GM18951 (cell line): ENCODE measurements around the gene ADPRH.
"Not testable (repeated sequence)": the region's sequence is repeated elsewhere in the genome, so short reads cannot be mapped to it uniquely, and the experiment has no call there.

Experiments used
- POLR2A ChIP-seq: IDR thresholded peaks from 4 replicates; pipeline ENCODE4 v1.6.1; 2011; ENCODE audit warnings: mild to moderate bottlenecking; ENCODE audit not compliant: insufficient read length, insufficient read depth; ENCODE audit errors: extremely low read depth
- in situ Hi-C: fragments of 300-500 bp; cut with MboI; formaldehyde crosslinking; loops from one replicate; pipeline ENCODE4 v1.12.0; 2022; ENCODE audit warnings: low sequenced_read_pairs, mixed read lengths, inconsistent platforms; ENCODE audit not compliant: unreplicated experiment

The ADPRH gene

GRCh38 chr3:119579366-119580066, at the start of gene ADPRH:
Gene ADPRH, plus strand, starts transcription at chr3:119579492. Its CDS starts 2,678 bp downstream, at chr3:119582170.
- TF ChIP-seq POLR2A: peak; percentile 72
- in situ Hi-C loops: no loop called here

DNA sequence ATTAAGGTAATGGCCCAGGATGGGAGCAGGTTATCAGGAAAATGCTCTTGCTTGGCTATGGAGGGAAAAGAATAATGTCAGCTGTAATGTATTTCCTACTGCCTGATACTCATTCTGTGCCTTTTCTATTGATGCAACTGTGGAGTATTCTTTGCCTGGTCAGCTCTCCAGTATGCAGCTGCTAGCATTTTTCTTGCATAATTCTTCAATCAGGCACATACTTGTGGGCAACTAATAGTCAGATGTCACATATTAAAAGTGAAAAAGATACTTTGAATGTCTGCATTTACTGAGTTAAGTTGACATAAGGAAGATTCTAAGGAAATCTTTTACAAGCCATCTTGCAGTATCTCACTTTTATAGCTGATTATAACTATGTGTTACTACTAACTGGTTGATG, 49.4 kb upstream of the ADPRH start:
- in situ Hi-C loops: no loop called here
- no peak for TF ChIP-seq POLR2A

DNA sequence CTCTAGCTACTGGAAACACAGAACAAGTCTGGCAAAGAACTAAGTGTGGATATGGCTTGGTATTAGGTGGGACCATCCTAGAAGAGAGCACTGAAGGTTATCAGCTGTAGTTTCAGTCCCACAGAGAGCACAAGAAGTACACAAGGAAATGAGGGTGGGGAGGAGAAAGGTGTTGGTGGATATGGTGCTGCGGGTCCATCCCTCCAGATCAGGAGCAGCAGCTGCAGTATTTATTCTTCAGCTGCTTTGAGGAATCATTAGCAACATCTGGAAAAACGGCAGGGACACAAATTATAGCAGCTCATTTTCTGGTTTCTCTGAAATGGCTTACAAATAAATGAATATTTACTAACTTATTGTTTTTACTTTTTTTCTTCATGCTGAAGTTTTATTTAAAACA, 48.8 kb upstream of the ADPRH start:
- in situ Hi-C loops: no loop called here
- no peak for TF ChIP-seq POLR2A

DNA sequence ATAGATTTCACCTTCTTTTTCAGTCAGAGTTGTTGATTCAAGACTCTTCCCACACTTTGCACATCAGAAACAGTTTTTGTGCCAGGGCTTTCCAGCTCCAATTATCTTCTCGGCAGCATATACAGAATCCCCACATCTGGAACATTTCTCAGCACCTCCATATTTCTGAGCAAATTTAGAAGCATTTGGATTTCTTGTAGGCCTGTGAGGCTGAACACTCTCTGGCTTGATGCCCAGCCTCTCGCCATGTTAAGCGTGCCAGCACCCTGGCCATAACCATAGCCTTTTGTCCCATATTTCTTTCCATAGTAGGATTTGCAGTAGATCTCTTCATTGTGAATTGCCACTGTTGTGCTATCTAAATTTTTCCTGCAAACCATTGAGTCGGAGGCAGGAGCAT, 48.1 kb upstream of the ADPRH start:
- in situ Hi-C loops: no loop called here
- TF ChIP-seq POLR2A: no peak

- in situ Hi-C loops: no loop called here
- TF ChIP-seq POLR2A: no peak
Observed at GRCh38 chr3:119534296-119534695, 45.0 kb upstream of the ADPRH start.

GRCh38 chr3:119536757-119537156, 42.5 kb upstream of the ADPRH start:
- no peak for TF ChIP-seq POLR2A
- in situ Hi-C loops: no loop called here

DNA sequence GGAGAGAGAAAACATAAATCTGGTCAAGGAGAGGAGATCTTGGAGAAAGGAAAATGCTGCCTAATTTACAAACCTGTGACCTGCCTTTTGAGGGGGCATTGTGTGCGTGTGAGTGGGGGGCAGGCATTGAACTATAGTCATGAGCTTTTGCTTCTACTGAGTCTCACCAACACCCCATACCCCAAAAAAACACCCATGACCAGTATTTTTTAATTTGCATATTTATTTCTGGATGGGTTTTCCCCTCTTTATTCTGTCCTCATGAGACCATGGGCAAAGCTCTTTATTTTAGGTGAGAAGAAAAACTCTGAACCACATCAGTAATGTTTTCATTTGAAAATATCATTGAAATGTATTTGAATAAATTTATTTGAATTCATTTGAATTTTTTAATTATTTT, 40.5 kb upstream of the ADPRH start:
- no peak for TF ChIP-seq POLR2A
- in situ Hi-C loops: no loop called here

DNA sequence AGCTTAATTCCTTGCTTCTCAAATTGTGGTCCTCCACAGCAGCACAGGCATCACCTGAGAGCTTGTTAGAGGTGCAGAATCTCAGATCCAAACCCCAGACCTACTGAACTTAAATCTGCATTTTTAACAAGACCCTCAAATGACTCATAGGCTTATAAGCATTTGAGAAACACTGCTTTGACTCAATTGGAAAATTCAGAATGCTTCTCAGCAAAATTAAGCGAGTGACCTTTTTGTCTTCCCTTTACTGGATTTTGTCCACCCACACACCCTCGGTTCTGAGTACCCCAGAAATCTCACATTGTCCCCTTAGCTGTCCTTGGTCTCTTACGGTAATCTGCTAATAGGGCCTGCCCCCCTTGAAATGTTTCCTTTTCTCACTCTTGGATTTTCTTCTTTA, 37.7 kb upstream of the ADPRH start:
- TF ChIP-seq POLR2A: no peak
- in situ Hi-C loops: no loop called here

GRCh38 chr3:119542168-119542767, 37.0 kb upstream of the ADPRH start:
- in situ Hi-C loops: no loop called here
- no peak for TF ChIP-seq POLR2A

DNA sequence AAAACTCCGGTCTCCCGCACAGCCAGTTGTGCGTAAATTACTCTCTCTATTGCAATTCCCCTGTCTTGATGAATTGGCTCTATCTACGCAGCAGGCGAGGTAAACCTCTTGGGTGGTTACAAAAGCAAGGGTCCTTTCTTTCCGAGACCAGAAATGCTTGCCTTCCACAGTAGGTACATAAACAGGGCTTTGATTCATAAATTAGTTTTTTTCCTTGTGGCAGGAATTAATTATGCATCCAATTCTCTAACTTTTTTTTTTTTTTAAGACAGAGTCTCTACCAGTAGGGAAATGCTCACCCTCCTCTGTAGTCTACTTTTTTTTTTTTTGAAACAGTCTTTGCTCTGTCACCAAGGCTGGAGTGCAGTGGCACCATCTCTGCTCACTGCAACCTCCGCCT, 36.1 kb upstream of the ADPRH start:
- no peak for TF ChIP-seq POLR2A
- in situ Hi-C loops: no loop called here

- no peak for TF ChIP-seq POLR2A
- in situ Hi-C loops: no loop called here
Observed at GRCh38 chr3:119547227-119547626, 32.1 kb upstream of the ADPRH start.

DNA sequence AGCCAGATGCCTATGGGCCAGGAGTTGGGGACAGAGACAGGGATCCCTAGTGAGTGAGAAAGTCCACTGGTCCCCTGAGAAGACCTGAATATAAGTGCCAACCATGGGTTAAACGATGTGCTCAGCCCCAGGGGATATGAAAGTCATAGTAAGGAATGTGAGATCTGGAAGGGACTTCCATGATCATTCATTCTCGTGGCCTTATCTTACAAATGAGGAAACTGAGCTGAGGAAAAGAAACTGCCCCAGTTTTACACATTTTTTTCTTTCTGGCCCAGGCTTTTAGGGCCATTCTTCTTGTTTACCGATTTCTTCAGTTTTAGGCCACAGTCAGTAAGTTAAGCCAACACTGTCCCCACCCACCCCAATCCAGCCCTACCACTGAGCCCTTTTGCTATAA, 31.0 kb upstream of the ADPRH start:
- TF ChIP-seq POLR2A: no peak
- in situ Hi-C loops: no loop called here

DNA sequence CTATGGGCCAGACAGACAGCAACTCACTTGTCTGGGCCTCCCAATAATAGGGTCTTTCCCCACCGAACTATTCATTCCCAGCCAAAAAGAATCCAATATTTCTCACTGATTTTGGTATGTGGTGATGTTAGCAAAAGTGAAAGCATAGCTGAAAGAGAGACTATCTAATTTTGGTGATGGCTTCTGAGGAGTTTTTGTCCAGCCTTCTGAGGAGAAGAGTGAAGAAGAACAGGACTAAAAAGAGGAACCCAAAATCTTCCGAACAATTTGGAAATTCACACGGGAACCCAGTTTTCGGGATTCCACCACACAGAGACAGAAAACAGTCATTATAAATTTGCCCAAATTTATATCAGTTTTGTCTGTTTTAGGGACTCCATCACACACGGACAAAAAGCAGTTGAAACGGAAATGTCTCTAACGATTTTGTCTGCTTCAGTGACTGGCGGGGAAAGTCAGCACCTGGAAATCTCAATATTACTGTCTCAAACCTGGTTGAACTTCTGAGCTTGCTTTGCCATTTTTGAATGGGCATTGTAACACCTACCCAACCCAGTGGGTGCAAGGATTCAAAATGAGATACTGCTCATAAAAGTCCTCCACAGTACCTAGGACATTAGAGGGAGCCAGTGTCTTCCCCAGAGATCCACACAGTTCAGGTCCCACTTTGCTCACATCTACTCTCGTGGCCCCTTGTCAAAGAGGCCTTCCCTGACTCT, 28.9 kb upstream of the ADPRH start:
- in situ Hi-C loops: no loop called here
- TF ChIP-seq POLR2A: peak; percentile 34

- TF ChIP-seq POLR2A: no peak
- in situ Hi-C loops: no loop called here
Observed at GRCh38 chr3:119551598-119551997, 27.7 kb upstream of the ADPRH start.

- in situ Hi-C loops: not testable (repeated sequence)
Observed at GRCh38 chr3:119552928-119553327, 26.4 kb upstream of the ADPRH start.
